ENCODE measurements around the gene LPCAT1.
"Not testable (repeated sequence)": the region's sequence is repeated elsewhere in the genome, so short reads cannot be mapped to it uniquely, and the experiment has no call there.

LPCAT1 gene

GRCh38 chr5:1464511-1464910, 59.2 kb downstream of the LPCAT1 start:
- no peak for DNase-seq (ENCODE audit: low read depth)

GRCh38 chr5:1464096-1464446, 59.7 kb downstream of the LPCAT1 start:
- no peak for DNase-seq (ENCODE audit: low read depth)

GRCh38 chr5:1463326-1464095, 60.2 kb downstream of the LPCAT1 start:
- DNase-seq (ENCODE audit: low read depth), result no peak

- DNase-seq (ENCODE audit: low read depth), result no peak
Measured at GRCh38 chr5:1462358-1462757, 61.4 kb downstream of the LPCAT1 start.

GRCh38 chr5:1461396-1461795, 62.4 kb downstream of the LPCAT1 start:
- DNase-seq (ENCODE audit: low read depth), result no peak

DNA sequence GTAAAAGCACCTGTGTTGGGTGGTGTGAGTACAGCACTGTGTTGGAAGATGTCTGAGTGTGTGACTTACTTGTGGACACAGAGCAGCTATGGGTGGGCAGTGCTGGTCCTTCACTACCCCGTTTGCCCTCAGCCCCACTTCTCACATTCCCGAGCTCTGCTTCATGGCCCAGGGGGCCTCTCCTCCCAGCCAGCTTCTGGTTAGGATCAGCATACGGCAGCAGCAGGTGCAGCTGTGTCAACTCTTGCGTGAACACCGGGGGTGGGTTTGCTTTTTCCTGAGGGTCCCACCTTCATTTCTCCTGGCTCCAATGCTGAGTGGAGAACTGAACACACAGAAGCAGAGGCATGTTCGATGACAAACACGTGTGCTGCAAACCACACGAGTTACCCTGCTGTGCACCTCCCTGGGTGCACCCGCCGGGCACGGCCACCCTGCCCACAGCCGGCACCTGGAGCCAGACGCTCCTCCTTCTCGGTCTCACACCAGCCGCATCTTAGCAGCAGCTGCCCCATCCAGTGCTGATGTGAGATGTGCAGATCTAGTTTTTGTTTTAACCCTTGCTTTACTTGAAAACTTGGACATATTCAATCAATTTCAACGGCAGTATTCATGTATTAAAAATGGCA, 63.6 kb downstream of the LPCAT1 start:
- DNase-seq (ENCODE audit: low read depth), result no peak

GRCh38 chr5:1459435-1459834, 64.3 kb downstream of the LPCAT1 start:
- not testable (repeated sequence) for DNase-seq (ENCODE audit: low read depth)

GRCh38 chr5:1456110-1456881, 67.5 kb downstream of the LPCAT1 start:
- DNase-seq (ENCODE audit: low read depth), result not testable (repeated sequence)

GRCh38 chr5:1453613-1454012, 70.1 kb downstream of the LPCAT1 start:
- DNase-seq (ENCODE audit: low read depth), result no peak

- DNase-seq (ENCODE audit: low read depth), result no peak
Measured at GRCh38 chr5:1449081-1449630, 74.6 kb downstream of the LPCAT1 start.

DNA sequence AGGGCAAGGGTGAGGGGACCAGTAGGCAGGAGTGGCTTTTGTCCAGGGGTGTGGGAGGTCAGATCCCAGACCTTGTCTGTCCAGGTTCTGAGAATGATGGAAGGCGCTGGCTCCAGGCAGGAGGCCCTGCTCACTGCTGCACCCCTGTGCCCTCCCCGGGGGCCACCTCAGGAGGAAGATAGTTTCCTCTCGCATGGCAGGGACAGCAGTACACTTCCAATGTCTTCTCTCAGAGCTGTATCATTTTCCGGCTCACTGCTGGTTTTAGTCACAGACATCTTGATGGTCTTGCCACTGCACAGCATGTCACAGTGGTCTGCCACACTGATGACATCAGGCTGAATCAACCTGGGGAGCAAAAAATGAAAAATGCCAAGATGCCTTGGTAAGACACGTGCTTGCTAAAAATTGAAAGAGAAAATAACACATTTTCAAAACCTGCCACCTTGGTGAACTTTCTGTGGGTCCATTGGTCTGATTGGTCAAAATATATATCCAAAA, 75.2 kb downstream of the LPCAT1 start:
- no peak for DNase-seq (ENCODE audit: low read depth)

- no peak for DNase-seq (ENCODE audit: low read depth)
Measured at GRCh38 chr5:1447671-1448361, 75.9 kb downstream of the LPCAT1 start.

GRCh38 chr5:1446602-1447343, 77.0 kb downstream of the LPCAT1 start:
- no peak for DNase-seq (ENCODE audit: low read depth)

DNA sequence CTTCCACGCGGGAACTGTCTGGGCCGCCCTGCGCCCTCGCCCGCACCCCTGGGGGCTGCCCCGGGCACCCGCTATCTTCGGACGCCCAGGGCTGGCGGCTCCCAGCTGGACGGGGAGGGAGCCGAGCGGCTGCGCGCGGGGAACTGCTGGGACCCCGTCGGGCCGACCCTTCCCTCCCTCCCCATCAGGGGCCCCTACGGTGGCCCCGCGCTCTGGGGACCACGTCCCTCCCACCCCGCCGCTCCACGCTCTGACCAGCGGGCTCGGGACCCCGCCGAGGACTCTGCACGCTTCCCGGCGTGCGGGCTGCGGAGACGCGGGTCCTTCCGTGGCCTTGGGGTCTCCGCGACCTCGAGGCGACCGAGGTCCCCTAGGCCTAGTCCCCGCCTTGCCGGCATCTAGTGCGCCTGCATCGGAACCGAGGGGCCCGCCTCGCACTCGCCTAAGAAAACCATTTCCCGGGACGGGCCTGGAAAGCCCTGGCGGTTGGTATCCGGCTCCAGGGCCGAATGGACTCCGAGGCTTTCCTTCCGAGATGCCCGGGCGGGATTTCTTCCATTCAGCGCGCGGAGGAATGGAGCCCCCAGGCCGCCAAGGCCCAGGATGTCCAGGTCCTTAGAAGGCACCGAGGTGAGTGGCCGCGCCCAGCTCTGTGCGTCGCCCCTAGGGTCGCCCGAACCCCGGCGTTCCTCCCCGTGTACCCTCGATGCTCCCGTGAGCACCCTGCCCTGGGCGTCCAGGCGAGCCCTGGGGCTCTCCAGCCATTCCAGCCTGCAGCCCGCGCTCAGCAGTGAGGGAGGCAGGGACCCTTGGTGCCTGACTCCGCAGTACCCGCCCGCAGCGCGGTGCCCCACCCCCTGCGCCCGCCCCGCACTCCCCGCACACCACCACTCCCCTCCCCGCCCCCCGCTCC, 77.8 kb downstream of the LPCAT1 start:
- DNase-seq (ENCODE audit: low read depth), result no peak

GRCh38 chr5:1445313-1445688, 78.5 kb downstream of the LPCAT1 start, which contains the start of gene SLC6A3:
TSS of gene SLC6A3 (minus strand) at chr5:1445440. CDS start at chr5:1443197, 2,243 bp downstream.
- no peak for DNase-seq (ENCODE audit: low read depth)

DNA sequence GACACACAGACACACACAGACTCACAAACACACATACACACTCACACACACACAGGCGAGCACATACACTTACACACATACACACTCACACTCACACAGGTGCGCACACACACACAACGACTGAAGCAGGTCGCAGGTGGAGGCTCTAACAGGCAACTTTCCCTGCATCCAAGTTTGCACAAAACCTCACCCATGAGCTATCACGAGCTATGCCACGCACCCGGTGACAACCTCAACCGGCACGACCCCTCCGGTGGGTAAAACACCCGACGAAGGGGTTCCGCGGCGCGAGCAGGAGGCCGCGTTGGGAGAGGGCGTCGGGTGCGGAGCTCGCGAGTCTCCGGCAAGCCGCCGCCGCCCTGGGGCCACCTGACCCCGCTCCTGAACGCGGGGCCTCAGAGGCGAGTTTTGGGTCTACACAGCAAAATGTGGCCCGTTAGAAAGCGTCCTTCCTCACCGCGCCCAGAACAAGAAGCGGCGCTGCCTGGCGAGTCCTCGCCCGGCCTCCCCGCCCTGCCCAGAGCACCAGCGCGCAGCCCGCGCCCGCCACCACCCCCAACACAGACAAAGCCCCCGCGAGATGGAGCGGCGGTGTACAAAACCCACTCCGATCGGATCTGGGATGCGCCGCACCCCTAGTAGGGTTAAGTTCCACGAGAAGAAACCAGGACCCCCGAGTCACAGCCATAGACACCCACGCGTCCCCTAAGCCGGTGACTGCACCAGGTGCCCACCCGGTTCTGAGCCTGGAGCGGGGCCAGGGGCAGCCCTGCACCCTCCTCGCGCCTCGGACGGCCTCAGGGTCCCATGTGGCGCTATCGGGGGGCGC, 79.2 kb downstream of the LPCAT1 start:
- no peak for DNase-seq (ENCODE audit: low read depth)

- no peak for DNase-seq (ENCODE audit: low read depth)
Measured at GRCh38 chr5:1443991-1444360, 79.8 kb downstream of the LPCAT1 start.

GRCh38 chr5:1443171-1443570, 80.6 kb downstream of the LPCAT1 start:
- no peak for DNase-seq (ENCODE audit: low read depth)
